Measurements from ENCODE around the gene G6PC1. TPM values are rescaled to one million over a fixed set of nuclear protein-coding genes. Genes with fewer than 3 reads are reported as not detected.

Gene G6PC1
- total and polyA plus RNA-seq, 2 experiments from 2014 or later = not detected

GRCh38 chr17:42878924-42879595, 21.5 kb upstream of the G6PC1 start:
- Histone ChIP-seq H3K27me3 (ENCODE audit: insufficient read depth) (peaks cover 7% of the 10 kb centered on the region; the same call in 1 of the 2 replicates), H3K4me3 (no peak overlapping the region), H2AFZ (no peak overlapping the region), H3K27ac (ENCODE audit: low read depth) (no peak overlapping the region), H3K9me2 (ENCODE audit: insufficient read depth) (no peaks in the 10 kb centered on the region), H4K20me1 (replicated peaks; ENCODE audit: insufficient read depth) (no peaks in the 10 kb centered on the region), H3K79me2 (replicated peaks; ENCODE audit: insufficient read depth) (no peaks in the 10 kb centered on the region), H3K4me1 (ENCODE audit: insufficient read depth) (peaks cover 5% of the 10 kb centered on the region; the same call in 1 of the 2 replicates), H3K36me3 (ENCODE audit: insufficient read depth) (no peaks in the 10 kb centered on the region), H3K4me2 (peak overlapping the region; percentile 62; the same call in 1 of the 2 replicates), H3F3A (replicated peaks; ENCODE audit: low read depth) (no peaks in the 10 kb centered on the region)
- no peak for DNase-seq (ENCODE audit: low spot score)
- no peak overlapping the region for H3K4me3 Mint-ChIP-seq
- H3K9me3 Mint-ChIP-seq = no peaks in the 10 kb centered on the region; the same call in 2 of the 3 replicates
- H3K4me1 Mint-ChIP-seq = peaks cover 15% of the 10 kb centered on the region
- no peak for ATAC-seq
- peaks cover 16% of the 10 kb centered on the region for H3K27me3 Mint-ChIP-seq (ENCODE audit: insufficient read depth, low read depth, poor library complexity)
- no peak overlapping the region for H3K27ac Mint-ChIP-seq
- no peaks in the 10 kb centered on the region for H3K36me3 Mint-ChIP-seq (ENCODE audit: low read depth)
- TF ChIP-seq REST (IDR thresholded peaks at IDR 0.05; ENCODE audit: unreplicated experiment) (no peak), JUNB (IDR thresholded peaks at IDR 0.05; ENCODE audit: unreplicated experiment) (no peak), CTCF (conservative IDR thresholded peaks at IDR 0.05; ENCODE audit: low read depth in 2 of 2) (no peak), CREB1 (CRISPR knock-in tag; IDR thresholded peaks at IDR 0.05; ENCODE audit: low read depth) (no peak), NANOG (IDR thresholded peaks at IDR 0.05; ENCODE audit: borderline replicate concordance) (no peak), EZH2 (IDR thresholded peaks at IDR 0.05; ENCODE audit: low read depth, unreplicated experiment) (no peak), STAT1 (IDR thresholded peaks at IDR 0.05; ENCODE audit: unreplicated experiment) (no peak), ZNF331 (CRISPR knock-in tag; IDR thresholded peaks at IDR 0.05; ENCODE audit: low read depth) (no peak), POLR2AphosphoS5 (IDR thresholded peaks at IDR 0.05; ENCODE audit: low read depth) (no peak), ZNF114 (CRISPR knock-in tag; IDR thresholded peaks at IDR 0.05) (no peak)
- TF ChIP-seq, protein P1, sequence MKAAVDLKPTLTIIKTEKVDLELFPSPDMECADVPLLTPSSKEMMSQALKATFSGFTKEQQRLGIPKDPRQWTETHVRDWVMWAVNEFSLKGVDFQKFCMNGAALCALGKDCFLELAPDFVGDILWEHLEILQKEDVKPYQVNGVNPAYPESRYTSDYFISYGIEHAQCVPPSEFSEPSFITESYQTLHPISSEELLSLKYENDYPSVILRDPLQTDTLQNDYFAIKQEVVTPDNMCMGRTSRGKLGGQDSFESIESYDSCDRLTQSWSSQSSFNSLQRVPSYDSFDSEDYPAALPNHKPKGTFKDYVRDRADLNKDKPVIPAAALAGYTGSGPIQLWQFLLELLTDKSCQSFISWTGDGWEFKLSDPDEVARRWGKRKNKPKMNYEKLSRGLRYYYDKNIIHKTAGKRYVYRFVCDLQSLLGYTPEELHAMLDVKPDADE (IDR thresholded peaks at IDR 0.05) = no peak
- TF ChIP-seq, protein P2, sequence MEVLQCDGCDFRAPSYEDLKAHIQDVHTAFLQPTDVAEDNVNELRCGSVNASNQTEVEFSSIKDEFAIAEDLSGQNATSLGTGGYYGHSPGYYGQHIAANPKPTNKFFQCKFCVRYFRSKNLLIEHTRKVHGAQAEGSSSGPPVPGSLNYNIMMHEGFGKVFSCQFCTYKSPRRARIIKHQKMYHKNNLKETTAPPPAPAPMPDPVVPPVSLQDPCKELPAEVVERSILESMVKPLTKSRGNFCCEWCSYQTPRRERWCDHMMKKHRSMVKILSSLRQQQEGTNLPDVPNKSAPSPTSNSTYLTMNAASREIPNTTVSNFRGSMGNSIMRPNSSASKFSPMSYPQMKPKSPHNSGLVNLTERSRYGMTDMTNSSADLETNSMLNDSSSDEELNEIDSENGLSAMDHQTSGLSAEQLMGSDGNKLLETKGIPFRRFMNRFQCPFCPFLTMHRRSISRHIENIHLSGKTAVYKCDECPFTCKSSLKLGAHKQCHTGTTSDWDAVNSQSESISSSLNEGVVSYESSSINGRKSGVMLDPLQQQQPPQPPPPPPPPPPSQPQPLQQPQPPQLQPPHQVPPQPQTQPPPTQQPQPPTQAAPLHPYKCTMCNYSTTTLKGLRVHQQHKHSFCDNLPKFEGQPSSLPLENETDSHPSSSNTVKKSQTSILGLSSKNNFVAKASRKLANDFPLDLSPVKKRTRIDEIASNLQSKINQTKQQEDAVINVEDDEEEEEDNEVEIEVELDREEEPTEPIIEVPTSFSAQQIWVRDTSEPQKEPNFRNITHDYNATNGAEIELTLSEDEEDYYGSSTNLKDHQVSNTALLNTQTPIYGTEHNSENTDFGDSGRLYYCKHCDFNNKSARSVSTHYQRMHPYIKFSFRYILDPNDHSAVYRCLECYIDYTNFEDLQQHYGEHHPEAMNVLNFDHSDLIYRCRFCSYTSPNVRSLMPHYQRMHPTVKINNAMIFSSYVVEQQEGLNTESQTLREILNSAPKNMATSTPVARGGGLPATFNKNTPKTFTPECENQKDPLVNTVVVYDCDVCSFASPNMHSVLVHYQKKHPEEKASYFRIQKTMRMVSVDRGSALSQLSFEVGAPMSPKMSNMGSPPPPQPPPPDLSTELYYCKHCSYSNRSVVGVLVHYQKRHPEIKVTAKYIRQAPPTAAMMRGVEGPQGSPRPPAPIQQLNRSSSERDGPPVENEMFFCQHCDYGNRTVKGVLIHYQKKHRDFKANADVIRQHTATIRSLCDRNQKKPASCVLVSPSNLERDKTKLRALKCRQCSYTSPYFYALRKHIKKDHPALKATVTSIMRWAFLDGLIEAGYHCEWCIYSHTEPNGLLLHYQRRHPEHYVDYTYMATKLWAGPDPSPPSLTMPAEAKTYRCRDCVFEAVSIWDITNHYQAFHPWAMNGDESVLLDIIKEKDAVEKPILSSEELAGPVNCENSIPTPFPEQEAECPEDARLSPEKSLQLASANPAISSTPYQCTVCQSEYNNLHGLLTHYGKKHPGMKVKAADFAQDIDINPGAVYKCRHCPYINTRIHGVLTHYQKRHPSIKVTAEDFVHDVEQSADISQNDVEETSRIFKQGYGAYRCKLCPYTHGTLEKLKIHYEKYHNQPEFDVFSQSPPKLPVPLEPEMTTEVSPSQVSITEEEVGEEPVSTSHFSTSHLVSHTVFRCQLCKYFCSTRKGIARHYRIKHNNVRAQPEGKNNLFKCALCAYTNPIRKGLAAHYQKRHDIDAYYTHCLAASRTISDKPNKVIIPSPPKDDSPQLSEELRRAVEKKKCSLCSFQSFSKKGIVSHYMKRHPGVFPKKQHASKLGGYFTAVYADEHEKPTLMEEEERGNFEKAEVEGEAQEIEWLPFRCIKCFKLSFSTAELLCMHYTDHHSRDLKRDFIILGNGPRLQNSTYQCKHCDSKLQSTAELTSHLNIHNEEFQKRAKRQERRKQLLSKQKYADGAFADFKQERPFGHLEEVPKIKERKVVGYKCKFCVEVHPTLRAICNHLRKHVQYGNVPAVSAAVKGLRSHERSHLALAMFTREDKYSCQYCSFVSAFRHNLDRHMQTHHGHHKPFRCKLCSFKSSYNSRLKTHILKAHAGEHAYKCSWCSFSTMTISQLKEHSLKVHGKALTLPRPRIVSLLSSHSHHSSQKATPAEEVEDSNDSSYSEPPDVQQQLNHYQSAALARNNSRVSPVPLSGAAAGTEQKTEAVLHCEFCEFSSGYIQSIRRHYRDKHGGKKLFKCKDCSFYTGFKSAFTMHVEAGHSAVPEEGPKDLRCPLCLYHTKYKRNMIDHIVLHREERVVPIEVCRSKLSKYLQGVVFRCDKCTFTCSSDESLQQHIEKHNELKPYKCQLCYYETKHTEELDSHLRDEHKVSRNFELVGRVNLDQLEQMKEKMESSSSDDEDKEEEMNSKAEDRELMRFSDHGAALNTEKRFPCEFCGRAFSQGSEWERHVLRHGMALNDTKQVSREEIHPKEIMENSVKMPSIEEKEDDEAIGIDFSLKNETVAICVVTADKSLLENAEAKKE (CRISPR knock-in tag; IDR thresholded peaks at IDR 0.05) = no peak
